Activated CD8-positive, alpha-beta memory T cell treated with anti-CD3 and anti-CD28 coated beads for 4 hours (primary cell): ENCODE measurements around the gene RAB9A.
"Not testable (repeated sequence)": the region's sequence is repeated elsewhere in the genome, so short reads cannot be mapped to it uniquely, and the experiment has no call there.

Experiments
- DNase-seq, 2 donors: peaks; one replicate each; pipeline ENCODE4 v3.0.0-alpha.2; 2020; ENCODE audit warnings: low read depth in 2 of 2

Gene RAB9A, protein sequence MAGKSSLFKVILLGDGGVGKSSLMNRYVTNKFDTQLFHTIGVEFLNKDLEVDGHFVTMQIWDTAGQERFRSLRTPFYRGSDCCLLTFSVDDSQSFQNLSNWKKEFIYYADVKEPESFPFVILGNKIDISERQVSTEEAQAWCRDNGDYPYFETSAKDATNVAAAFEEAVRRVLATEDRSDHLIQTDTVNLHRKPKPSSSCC

DNA sequence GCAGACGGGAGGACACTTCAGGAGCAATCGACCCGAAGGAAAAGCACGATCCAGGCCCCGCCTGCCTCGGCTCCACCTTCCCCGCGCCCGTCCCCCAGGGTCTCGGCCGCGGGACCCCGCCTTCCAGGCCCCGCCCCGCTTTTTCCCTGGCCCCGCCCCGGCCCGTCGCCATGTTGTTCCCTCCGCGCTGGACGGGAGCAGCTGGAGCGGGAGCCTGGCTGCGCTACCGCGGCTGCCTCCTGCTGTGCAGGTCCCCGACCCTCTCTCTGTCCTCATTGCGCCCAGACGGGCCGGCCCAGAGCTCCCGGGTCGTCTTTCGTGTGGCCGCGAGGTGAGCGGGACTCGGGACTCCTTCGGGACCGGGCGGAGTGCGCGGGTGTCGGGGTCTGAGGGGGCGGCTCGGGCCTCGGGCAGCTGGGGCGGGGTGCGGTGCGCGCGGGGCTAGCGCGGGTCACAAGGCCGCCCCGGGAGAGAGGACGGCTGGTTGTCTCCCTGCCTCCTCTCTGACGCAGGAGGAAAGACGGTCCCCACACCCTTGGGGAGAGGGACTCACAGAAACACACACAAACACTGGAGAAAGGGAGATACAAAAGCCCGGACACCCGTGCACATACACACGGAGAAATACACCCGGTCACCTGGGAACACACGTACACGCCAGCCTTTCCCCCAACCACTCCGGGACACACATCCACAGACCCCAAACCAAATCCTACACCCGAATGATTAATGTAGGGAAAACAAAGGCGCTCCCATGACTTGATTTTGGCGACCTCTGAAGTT lies at the start of gene RAB9A:
TSS of gene RAB9A (plus strand) at position 171 of the 783 bp plus-strand sequence. CDS start 19,619 bp downstream, outside the sequence.
- peak; percentile 42 to 64 for DNase-seq

DNA sequence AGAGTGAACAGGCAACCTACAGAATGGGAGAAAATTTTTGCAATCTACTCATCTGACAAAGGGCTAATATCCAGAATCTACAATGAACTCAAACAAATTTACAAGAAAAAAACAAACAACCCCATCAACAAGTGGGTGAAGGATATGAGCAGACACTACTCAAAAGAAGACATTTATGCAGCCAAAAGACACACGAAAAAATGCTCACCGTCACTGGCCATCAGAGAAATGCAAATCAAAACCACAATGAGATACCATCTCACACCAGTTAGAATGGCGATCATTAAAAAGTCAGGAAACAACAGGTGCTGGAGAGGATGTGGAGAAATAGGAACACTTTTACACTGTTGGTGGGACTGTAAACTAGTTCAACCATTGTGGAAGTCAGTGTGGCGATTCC lies 47.2 kb upstream of the RAB9A start:
- not testable (repeated sequence) for DNase-seq

DNA sequence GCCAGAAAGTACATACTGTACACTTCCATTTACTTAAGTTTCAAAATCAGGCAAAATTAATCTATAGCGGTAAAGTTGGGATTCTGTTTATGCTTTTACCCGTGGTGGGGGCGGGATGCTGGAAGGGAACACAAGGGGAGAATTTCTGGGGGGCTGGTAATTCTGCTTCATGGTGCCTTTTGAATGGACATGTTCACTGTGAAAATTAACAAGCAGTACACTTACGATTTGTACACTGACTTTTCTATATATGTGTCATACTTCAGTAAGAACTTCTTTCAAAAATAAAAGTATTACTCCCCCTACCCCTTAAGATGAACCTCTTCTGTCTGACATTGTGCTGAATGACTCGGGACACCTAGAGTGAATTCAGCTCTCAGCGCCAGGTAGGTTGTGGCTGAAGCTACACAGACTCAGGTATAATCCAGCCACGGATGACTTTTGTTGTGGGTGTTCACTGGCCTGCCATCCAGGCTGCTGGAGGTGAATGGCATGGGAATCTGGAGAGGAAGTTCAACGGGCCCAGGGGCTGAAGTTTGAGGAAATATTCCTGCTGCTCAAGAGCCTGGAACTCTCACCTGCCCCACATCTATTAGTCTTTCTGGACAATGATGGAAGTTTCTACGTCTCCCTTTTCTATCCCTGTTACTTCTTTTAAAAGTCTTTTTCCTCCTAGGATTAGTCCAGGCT lies 43.3 kb upstream of the RAB9A start:
- no peak for DNase-seq

DNA sequence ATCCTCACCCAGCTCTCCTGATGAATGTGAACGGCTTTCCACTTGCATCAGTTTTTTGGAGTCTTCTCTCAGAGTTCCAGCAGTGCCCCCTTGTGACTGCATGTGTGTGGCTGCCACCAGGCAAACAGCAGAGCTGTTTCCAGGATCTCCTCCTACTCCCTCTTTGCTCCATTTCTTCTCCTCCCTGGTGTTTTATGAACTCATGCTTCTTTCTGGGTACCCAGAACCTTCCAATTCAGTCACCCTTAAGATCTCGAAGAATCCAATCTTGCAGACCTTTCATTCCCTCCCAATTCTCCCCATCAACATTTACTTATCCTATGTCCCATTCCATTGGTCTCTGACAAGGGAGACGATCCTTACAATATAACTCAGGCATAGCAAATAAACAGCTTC lies 42.8 kb upstream of the RAB9A start:
- DNase-seq = no peak

DNA sequence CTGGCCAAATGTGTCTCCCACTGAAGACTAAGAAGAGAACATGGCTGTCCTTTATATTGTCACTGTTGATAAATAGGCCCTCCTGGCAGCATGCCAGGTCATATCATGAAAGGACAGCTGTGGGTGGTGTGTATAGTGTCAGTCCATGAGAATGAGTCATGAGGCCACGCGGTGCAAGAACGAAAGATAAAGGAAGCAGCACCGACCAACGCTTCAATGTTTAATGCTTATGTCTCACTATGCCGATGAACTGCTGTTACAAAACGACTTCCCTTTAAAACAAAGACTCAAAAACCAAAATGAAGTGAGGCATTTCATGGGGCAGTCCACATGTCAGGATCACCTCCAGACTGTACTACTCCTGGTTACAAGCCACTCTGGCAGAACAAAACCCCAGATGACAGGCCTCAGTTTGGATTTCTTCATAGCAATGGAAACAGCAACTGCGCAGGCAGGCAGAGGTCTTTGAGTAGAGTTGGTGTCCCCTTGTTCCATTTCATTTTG lies 41.2 kb upstream of the RAB9A start:
- peak; percentile 22 to 48 for DNase-seq

DNA sequence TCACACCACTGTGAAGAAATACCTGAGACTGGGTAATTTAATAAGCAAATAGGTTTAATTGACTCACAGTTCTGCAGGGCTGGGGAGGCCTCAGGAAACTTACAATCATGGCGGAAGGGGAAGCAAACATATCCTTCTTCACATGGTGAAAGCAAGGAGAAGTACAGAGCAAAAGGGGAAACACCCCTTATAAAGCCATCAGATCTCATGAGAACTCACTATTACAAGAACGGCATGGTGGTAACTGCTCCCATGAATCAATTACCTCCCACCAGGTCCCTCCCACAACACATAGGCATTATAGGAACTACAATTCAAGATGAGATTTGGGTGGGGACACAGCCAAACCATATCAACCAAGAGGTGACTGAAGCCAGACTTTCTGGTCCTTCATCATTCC lies 40.6 kb upstream of the RAB9A start:
- not testable (repeated sequence) for DNase-seq

DNA sequence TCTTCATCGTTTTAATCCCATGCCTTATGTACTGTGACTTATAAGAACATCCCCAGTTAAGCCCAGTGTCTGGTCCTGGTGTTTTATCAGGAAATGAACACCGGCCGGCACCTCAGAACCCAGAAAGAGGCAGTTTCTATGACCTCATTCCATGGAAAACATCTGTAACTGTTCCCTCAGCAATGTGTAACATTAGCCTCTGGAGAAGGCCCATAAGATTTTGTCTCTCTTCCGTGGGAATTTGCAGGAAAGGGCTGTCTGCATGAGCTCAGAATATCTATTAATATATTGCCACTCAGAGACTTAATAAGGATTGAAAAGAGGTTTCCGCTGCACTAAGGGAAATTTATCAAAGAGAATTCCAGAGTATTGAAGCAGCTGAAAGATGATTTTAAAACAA lies 39.1 kb upstream of the RAB9A start:
- DNase-seq = no peak

DNA sequence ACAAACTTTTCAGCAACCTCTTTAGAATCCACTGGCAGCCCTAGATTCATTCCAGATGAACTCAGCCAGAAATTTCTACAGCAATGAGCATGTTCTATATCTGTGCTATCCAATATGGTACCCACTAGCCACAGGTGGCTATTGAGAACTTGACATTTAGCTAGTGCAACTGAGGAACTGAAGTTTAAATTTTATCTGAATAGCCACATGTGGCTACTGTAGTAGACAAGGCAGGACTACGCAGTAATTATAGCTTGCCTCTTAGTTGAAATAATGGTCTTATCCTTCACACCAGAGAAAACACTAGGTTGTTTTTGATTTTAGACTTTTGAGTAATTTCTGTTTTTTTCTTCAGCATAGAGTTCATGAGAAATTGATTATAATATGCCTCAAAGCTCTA lies 38.6 kb upstream of the RAB9A start:
- no peak for DNase-seq

DNA sequence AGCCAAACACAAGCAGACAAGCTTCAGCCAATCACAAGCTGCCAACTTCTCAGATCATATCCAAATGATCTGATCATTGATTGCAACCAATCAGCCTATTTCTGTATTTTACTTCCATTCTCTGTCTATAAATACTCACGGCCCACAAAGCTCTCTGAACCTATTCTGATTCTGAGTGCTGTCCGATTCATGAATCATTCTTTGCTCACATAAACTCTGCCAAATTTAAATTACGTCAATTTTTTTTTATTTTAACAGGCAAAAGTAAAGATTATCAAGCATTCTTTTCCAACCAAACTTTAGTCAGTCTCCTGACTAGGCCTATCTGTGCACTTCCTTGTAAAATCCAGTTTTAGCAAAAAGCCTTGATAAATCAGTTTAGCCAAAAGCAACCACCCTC lies 37.8 kb upstream of the RAB9A start:
- DNase-seq = no peak

DNA sequence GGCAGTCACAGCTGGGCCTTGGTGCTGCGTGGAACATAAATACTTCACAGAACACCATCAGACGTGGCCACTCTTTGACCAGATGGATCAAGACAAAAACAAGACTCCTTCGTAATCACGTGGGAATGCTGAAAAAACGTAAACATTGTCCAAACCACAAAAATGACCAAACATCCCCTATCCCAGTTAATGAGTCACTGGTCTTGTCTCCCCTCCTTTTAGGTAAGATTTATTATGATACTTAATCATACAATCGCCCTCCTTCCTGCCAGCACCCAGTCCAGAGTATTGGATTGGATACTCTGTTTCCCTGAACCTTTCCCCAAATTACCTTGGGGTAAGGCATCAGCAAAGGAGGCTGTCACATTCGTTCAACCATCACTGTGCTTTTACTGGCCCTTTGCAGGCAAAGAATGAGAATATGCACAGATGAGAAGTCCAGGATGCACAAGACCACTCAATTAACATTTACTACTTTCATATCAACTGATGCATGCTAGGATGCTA lies 36.6 kb upstream of the RAB9A start:
- DNase-seq = no peak

DNA sequence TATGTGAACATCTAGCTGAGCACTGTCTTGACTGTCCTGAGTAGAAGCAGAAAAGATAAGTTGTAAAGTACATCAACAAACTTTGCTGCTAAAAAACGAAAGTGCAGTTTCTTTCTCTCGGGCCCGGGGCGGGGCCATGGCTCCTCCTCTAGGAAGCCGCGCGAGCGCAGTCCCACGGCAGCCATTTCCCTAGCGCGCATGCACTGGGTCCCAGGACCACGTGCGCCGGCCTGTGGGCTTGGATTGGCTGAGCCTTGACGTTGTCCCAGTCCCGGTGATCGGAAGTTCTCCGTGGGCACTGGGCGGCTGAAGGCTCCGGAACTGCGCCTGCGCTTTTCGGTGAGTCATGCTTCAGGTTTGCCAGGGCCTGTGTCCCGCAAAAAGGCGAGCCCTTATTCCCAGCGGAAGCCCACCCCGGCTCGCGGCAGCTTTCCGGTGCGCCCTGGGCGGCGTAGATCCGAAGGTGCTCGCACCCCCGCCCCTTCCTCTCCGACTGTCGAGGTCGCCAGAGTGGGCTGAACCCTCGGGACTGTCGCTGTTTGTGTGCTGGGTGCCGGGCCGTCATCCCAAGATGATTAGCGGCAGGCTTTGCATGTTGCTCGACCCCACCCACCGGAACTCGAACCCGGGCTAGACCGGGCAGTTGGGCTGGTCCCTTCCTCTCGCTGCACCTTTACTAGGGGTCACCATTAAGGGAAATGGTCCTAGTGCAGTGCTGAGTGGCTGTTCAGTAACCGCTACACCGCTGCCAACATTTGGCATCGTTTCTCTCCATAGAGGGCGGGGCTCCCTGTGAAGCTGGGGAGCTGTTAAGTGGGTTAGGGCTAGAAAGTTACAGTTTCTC lies 35.9 kb upstream of the RAB9A start, which contains the start of gene TCEANC:
TSS of gene TCEANC (plus strand) at position 292 of the 844 bp plus-strand sequence. CDS start 9,368 bp downstream, outside the sequence.
- peak; percentile 88 to 90 for DNase-seq

DNA sequence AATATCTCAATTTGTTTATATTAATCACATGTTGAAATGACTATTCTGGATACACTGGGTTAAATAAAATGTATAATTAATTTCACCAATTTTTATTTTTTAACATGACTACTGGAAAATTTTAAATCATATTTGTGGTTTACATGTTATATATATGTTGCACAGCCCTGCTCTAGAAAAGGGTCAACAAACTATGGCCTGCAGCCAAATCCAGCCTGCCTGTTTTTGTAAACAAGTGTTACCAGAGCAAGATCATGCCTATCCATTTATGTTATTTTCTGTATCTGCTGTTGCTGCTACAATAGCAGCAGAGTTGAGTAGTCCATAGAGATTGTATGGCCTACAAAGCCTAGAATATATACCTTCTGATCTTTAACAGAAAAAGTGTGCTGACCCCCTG lies 34.8 kb upstream of the RAB9A start:
- DNase-seq = no peak

DNA sequence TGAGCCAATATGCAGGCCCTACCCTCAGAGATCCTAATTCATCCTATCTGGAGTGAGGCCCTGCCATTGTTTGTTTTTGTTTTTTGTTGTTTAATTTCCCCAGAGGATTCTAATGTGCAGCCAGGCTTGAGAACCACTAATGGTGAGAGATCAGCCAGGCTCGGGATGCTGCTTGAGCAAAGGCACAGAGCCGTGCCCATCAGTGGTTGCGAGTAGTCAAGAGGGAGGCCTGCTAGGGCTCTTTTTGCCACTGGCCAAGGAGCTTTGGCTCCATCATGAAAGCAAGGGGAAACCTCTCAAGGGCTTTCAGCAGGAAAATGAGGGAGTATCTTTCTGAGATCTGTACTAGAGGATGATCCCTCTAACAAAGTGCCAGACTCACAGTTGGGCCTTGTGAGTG lies 33.3 kb upstream of the RAB9A start:
- no peak for DNase-seq

DNA sequence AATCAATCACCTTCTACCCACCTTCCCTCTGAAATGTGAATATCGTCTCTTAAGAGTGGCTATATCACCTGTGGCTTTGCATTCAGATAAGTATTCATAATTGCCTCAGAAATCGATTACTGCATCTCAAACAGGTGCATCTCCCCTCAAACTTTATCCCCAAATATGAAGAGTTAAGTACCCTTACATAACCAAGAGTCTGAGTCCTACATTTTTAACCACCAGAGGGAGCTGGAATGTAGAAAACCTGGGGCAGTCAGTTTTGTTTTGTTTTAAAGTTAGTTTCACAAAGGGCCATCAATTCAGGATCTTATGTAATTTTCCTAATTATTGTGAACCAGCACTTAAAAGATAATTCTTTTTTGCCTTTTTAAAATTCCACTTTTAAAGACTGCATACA lies 30.3 kb upstream of the RAB9A start:
- no peak for DNase-seq

DNA sequence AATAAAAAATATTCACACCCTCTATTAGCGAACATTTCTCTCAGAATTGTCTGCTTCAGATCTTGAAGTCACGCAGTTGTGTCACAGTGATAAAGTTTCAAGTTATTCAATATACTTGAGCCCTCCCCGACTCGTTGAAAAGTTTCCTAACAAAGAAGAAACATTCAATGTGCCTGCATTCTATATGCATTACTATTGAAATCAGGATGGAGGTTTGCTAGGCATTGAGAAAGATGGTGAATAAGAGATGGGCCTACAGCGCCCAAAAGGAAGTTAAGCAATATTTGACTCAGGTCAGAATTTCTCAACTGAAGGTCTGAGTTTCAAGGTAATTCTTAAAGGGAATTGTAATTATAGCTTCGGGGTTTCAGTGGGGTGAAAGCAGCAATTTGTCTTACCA lies 29.9 kb upstream of the RAB9A start:
- DNase-seq = no peak

DNA sequence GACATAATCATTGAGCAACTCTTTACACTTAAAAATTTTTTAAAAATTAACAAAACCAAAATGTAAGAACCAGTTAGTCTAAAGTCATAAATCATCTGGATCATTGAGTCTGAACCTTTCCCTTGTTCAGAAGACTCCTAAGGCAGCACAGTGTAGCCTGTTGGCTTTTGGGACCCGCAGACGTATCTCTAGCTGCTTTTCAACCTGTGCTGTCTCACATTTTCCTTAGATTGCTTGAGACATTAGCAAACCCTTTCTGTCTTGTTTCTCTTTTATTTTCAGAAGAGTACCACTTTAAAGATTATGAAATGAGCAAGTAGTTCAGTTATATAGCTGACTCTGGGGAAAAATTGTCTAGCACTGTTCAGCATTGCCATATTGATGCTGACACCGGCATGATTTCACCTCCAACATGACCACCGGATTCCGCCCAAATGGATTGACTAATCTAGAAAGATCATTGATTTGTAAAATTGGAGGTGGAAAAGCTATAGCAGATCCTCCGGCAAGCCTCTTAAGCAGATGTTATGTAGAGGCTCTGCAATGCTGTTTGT lies 27.1 kb upstream of the RAB9A start:
- DNase-seq = no peak

DNA sequence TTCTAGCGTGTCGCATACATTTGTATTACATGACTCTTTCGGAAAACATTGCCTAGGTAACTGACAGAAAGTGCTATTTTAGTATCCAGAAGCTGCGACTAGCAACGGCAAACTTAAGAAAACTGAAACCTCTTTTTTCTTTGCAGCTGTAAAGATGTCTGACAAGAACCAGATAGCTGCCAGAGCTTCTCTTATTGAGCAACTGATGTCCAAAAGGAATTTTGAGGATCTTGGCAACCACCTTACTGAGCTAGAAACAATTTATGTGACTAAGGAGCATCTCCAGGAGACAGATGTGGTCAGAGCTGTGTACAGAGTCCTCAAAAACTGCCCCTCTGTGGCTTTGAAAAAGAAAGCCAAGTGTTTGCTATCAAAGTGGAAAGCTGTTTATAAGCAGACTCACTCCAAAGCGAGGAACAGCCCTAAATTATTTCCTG lies 26.6 kb upstream of the RAB9A start:
- no peak for DNase-seq

DNA sequence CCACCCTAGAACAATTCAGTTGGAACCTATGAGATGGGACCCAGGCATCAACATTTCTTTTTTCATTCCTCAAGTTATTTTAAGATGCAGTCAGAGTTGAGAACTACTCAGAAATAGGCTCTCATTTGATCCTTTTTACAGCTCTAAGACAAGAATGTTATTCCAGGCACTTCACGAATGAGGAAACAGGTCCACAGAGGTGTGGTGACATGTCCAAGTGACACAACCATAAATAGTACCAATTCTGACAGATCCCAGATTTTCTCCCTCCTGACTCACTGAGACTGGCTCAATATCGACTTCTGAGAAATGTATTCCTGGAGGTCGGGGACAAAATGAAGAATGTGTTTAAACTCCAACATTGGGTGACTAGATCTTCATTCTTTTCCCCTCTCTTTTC lies 24.9 kb upstream of the RAB9A start:
- no peak for DNase-seq

DNA sequence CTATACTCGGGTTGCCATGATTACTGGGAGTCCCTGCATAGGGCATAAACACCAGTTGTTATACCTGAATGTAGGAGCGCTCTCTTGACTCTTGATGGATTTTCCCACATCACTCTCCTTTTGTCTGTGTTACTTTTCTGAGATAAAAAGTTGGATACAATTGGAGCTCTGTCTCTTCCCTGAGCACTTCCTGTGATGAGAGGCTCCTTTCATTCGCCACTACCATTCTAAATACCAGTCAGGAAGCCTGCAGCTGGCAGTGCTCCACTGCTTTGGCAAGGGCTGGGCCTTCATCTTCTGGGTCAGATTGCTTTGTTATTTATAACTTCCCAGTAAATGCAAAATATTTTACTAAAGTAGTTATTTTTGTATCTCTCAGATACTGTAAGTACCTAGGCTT lies 22.1 kb upstream of the RAB9A start:
- DNase-seq = no peak

DNA sequence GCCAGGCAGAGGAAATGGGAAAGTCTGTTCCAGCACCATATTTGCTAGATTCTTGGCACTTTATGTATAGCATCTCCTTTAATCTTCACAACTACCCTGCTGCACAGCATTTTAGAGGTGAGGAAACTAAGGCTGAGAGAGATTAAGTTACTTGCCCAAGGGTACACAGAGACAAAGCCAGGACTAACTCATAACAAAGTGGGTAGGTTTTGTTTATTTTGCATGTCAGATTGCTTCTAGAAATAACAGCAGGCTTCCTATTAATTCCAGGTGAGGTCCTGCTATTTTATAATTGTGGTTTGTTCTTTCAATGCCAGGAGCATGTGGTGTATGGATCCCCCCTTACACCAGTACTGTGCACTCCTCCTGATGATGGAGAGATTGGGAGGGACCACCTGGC lies 21.0 kb upstream of the RAB9A start:
- no peak for DNase-seq

DNA sequence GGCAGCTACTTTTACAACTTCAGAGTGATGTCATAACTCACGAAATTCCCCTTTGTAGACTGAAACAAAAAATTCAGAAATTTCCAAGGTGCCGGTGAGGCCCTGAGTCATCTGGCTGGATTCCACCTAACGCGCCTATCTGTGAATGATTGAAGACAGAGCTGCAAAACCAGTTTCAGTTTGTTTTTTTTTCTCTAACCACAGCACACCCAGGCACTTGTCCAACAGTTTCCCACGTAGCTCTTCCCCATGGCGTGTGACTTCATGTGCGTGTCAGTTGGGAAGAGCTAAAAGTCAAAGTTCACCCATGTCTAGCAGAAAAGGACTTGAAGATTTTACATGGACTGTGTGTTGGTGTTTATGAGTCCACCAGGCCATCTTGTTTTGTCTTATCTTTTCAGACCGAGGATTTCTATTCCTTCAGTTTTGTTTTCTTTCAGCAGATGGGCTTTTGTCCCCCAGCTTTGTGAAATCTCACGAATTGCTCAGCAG lies 19.6 kb upstream of the RAB9A start:
- DNase-seq = peak in 1 of 2 donors; percentile 19
